Measurements from ENCODE around the gene DDX10. TPM values are rescaled to one million over a fixed set of nuclear protein-coding genes. Genes with fewer than 3 reads are reported as not detected.

The DDX10 gene
- total RNA-seq, 1 experiment from 2014 or later: 48.3 TPM

DNA sequence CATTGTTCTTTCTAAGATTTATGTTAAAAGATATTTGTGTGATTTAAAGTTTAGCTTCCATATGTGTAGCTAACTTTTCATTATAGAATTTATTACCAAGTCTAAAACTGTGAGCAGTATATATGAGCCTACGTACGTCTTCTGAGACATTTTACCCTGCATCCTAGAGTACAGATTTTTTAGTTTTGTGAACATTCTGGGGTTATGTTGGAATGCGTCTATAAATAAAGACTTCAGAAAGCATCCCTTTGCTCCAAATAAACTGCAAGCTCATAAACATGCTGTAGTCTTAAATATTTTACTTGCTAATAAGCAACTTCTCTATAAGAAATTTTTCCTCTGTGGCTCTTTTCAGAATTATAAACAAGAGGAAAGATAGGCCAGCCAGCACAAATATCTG, 236.5 kb downstream of the DDX10 start:
- Histone ChIP-seq H2BK12ac (ENCODE audit: insufficient read length, low read depth, low read length) (no peak overlapping the region), H3K9me3 (ENCODE audit: control insufficient read depth, low read depth, low read length) (no peaks in the 10 kb centered on the region), H3K56ac (ENCODE audit: insufficient read length, low read depth, low read length) (no peak overlapping the region), H2BK5ac (ENCODE audit: insufficient read length, low read length) (no peak overlapping the region), H3K4me2 (ENCODE audit: insufficient read depth, insufficient read length, low read length) (no peak overlapping the region), H4K20me1 (ENCODE audit: control insufficient read depth, insufficient read depth, insufficient read length) (no peaks in the 10 kb centered on the region), H3K4me1 (ENCODE audit: insufficient read depth, low read length) (no peaks in the 10 kb centered on the region; the same call in 1 of the 2 replicates), H3K4ac (ENCODE audit: low read depth, low read length) (no peak overlapping the region), H2BK20ac (ENCODE audit: low read depth, low read length, poor library complexity, severe bottlenecking) (no peak overlapping the region), H4K91ac (ENCODE audit: insufficient read length, low read depth, low read length) (no peak overlapping the region), H4K5ac (ENCODE audit: insufficient read length, low read depth, low read length) (no peak overlapping the region), H3K18ac (ENCODE audit: insufficient read length, low read depth, low read length) (no peak overlapping the region), H3K9ac (ENCODE audit: extremely low read depth, insufficient read length, low read length) (no peak overlapping the region), H2BK15ac (ENCODE audit: low read depth, low read length) (no peak overlapping the region), H3T11ph (ENCODE audit: low read length) (no peak overlapping the region), H3K23ac (ENCODE audit: insufficient read length, low read depth, low read length) (no peak overlapping the region), H2AK5ac (ENCODE audit: insufficient read length, low read length) (no peak overlapping the region), H4K8ac (replicated peaks; ENCODE audit: insufficient read length, low read depth, low read length) (no peak overlapping the region), H3K14ac (ENCODE audit: insufficient read depth, low read length) (no peak overlapping the region), H2BK120ac (ENCODE audit: low read depth, low read length, poor library complexity, severe bottlenecking) (no peak overlapping the region), H3K27ac (ENCODE audit: insufficient read length, low read depth, low read length) (no peak overlapping the region), H3K27me3 (ENCODE audit: insufficient read depth, low read length) (no peaks in the 10 kb centered on the region), H2AFZ (ENCODE audit: low read length) (no peak overlapping the region), H3K79me1 (ENCODE audit: insufficient read depth, low read depth, low read length, poor library complexity, severe bottlenecking) (no peaks in the 10 kb centered on the region), H3K23me2 (ENCODE audit: insufficient read length, low read depth, low read length, poor library complexity, severe bottlenecking) (no peaks in the 10 kb centered on the region), H3K79me2 (ENCODE audit: insufficient read depth, low read length) (no peaks in the 10 kb centered on the region)
- Mint-ChIP-seq H3K27me3 (ENCODE audit: low read depth) (no peaks in the 10 kb centered on the region), H3K27ac (no peak overlapping the region), H3K4me3 (no peak overlapping the region), H3K9me3 (peaks cover 10 to 12% of the 10 kb centered on the region in 2 experiments; a peak in 4 of 5 replicates), H3K36me3 (ENCODE audit: insufficient read depth in 1 of 3, low read depth in 3 of 3) (peaks cover 10 to 24% (median 13%) of the 10 kb centered on the region in 3 experiments), H3K4me1 (peaks cover 0 to 5% of the 10 kb centered on the region in 2 experiments; a peak in 2 of 4 replicates)
- WGBS (ENCODE audit: extremely low coverage, insufficient read length, low lambda C conversion rate): no CpG with 5 or more reads among the region's 3 CpGs
- no peak for DNase-seq
- TF ChIP-seq, protein P1, sequence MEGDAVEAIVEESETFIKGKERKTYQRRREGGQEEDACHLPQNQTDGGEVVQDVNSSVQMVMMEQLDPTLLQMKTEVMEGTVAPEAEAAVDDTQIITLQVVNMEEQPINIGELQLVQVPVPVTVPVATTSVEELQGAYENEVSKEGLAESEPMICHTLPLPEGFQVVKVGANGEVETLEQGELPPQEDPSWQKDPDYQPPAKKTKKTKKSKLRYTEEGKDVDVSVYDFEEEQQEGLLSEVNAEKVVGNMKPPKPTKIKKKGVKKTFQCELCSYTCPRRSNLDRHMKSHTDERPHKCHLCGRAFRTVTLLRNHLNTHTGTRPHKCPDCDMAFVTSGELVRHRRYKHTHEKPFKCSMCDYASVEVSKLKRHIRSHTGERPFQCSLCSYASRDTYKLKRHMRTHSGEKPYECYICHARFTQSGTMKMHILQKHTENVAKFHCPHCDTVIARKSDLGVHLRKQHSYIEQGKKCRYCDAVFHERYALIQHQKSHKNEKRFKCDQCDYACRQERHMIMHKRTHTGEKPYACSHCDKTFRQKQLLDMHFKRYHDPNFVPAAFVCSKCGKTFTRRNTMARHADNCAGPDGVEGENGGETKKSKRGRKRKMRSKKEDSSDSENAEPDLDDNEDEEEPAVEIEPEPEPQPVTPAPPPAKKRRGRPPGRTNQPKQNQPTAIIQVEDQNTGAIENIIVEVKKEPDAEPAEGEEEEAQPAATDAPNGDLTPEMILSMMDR (conservative IDR thresholded peaks at IDR 0.05): no peak
